ENCODE results near the gene CBLN3. TPM values are rescaled to one million over a fixed set of nuclear protein-coding genes. Genes with fewer than 3 reads are reported as not detected.

The CBLN3 gene
- polyA plus RNA-seq, 2 of the 4 experiments (the other 2 are of a cell fraction) = 1.1 to 1.3 TPM

GRCh38 chr14:24430682-24431568 is 1.5 kb upstream of the CBLN3 start:
- Histone ChIP-seq H3K4me2 (peak overlapping the region; percentile 88), H3K4me3 (peak overlapping the region; percentile 86), H3K9me3 (no peaks in the 10 kb centered on the region), H3K4me1 (peaks cover 16% of the 10 kb centered on the region), H3K27ac (peak overlapping the region; percentile 97 to 99)
- ATAC-seq (peak; percentile 52 to 63), DNase-seq (ENCODE audit: low read depth in 1 of 2, low spot score in 1 of 2) (no peak), FAIRE-seq (no peak)
- 19% methylated on average over 10 of the region's 19 CpGs for WGBS (ENCODE audit: missing lambda C conversion rate)
- CTCF ChIA-PET = interaction anchor here (0.5 to 18.0 kb wide), 40 partner anchors 8 to 1869 kb away, joined by 3 to 1142 read pairs (median 4); partner anchors contain the start of genes ADCY4, CIDEB, DHRS1 and LTB4R
- no peak for TF ChIP-seq BHLHE40 (IDR thresholded peaks at IDR 0.05; ENCODE audit: low read depth, low read length)
- TF ChIP-seq CHD4 (IDR thresholded peaks at IDR 0.05; ENCODE audit: borderline replicate concordance) = no peak
- TF ChIP-seq ATOH8 (CRISPR knock-in tag; IDR thresholded peaks at IDR 0.05; ENCODE audit: low read depth) = no peak
- TF ChIP-seq CEBPB (IDR thresholded peaks at IDR 0.05) = no peak
- TF ChIP-seq KDM1A (IDR thresholded peaks at IDR 0.05; ENCODE audit: low read depth) = 0 out of 2 replicates have a peak, but pooled peaks have one; percentile 31
- TF ChIP-seq ZSCAN20 (CRISPR knock-in tag; IDR thresholded peaks at IDR 0.05) = no peak
- TF ChIP-seq MAFK (IDR thresholded peaks at IDR 0.05; ENCODE audit: partially characterized antibody) = no peak
- no peak for TF ChIP-seq NPAS2 (CRISPR knock-in tag; IDR thresholded peaks at IDR 0.05; ENCODE audit: borderline replicate concordance)
- POLR2A ChIA-PET = interaction anchor here (0.6 to 3.6 kb wide), 22 partner anchors 9 to 218 kb away, joined by 3 to 66 read pairs (median 6); partner anchors contain the start of genes CHMP4A, CIDEB, DHRS1 and NOP9

- FAIRE-seq = no peak
- Histone ChIP-seq H3K4me2 (peak overlapping the region; percentile 88), H3K27ac (peak overlapping the region; percentile 97 to 99), H3K4me3 (peak overlapping the region; percentile 86), H3K4me1 (peaks cover 23% of the 10 kb centered on the region), H3K9me3 (no peaks in the 10 kb centered on the region)
- WGBS (ENCODE audit: missing lambda C conversion rate) = 3% methylated on average over 5 of the region's 28 CpGs
- TF ChIP-seq GATA3 (IDR thresholded peaks at IDR 0.05; ENCODE audit: borderline replicate concordance) = no peak
- TF ChIP-seq SREBF2 (IDR thresholded peaks at IDR 0.05) = no peak
- TF ChIP-seq MAZ (IDR thresholded peaks at IDR 0.05; ENCODE audit: borderline replicate concordance, low read depth, low read length) = no peak
- TF ChIP-seq JUN (IDR thresholded peaks at IDR 0.05) = peak in 1 of 2 experiments; percentile 83; a peak in 3 of 5 replicates
- TF ChIP-seq PBX3 (IDR thresholded peaks at IDR 0.05) = no peak
- no peak for TF ChIP-seq SMC3 (IDR thresholded peaks at IDR 0.05)
- no peak for TF ChIP-seq FOSB (CRISPR knock-in tag; IDR thresholded peaks at IDR 0.05)
- 0 out of 3 replicates have a peak, but pooled peaks have one; percentile 5 for TF ChIP-seq BCL3 (IDR thresholded peaks at IDR 0.05)
- TF ChIP-seq CEBPB (IDR thresholded peaks at IDR 0.05) = no peak
- TF ChIP-seq EP300 (IDR thresholded peaks at IDR 0.05) = no peak
- peak; percentile 73 to 80 for ATAC-seq
- POLR2A ChIA-PET = interaction anchor here (0.6 to 3.6 kb wide), 31 partner anchors 9 to 1202 kb away, joined by 3 to 66 read pairs (median 5); partner anchors contain the start of genes CIDEB, DHRS1, MDP1 and NOP9
- peak; percentile 74 to 75 for DNase-seq (ENCODE audit: low read depth in 1 of 2, low spot score in 1 of 2)
- CTCF ChIA-PET = interaction anchor here (0.9 to 18.0 kb wide), 14 partner anchors 11 to 188 kb away, joined by 3 to 1142 read pairs (median 18); partner anchors contain the start of genes ADCY4, CIDEB, DHRS1 and LTB4R
Measured at GRCh38 chr14:24430143-24430681, 744 bp upstream of the CBLN3 start.

Data from A549 (cell line).